ENCODE data around the gene THBS4. TPM values are rescaled to one million over a fixed set of nuclear protein-coding genes. Genes with fewer than 3 reads are reported as not detected.

The THBS4 gene
- 17.7 TPM for polyA plus RNA-seq (ENCODE audit: insufficient read length)
- long read RNA-seq, donor 1, partial matches to known transcripts: 0 of 2 reads
- long read RNA-seq, donor 1, other reads (novel, unspliced or antisense): 0 of 2 reads
- long read RNA-seq, donor 2, partial matches to known transcripts: 0 of 1 reads
- long read RNA-seq, donor 2, other reads (novel, unspliced or antisense): 0 of 1 reads
- long read RNA-seq, donor 3, partial matches to known transcripts: 0 of 2 reads
- long read RNA-seq, donor 3, other reads (novel, unspliced or antisense): 0 of 2 reads
- long read RNA-seq, donor 4: 0 reads
- long read RNA-seq, donor 5, partial matches to known transcripts: 0 of 5 reads
- long read RNA-seq, donor 5, other reads (novel, unspliced or antisense): 5 of 5 reads
- long read RNA-seq, donor 6, partial matches to known transcripts: 0 of 1 reads
- long read RNA-seq, donor 6, other reads (novel, unspliced or antisense): 0 of 1 reads
- long read RNA-seq, donor 7, partial matches to known transcripts: 0 of 1 reads
- long read RNA-seq, donor 7, other reads (novel, unspliced or antisense): 0 of 1 reads
- long read RNA-seq, donor 8, partial matches to known transcripts: 0 of 1 reads
- long read RNA-seq, donor 8, other reads (novel, unspliced or antisense): 0 of 1 reads

DNA sequence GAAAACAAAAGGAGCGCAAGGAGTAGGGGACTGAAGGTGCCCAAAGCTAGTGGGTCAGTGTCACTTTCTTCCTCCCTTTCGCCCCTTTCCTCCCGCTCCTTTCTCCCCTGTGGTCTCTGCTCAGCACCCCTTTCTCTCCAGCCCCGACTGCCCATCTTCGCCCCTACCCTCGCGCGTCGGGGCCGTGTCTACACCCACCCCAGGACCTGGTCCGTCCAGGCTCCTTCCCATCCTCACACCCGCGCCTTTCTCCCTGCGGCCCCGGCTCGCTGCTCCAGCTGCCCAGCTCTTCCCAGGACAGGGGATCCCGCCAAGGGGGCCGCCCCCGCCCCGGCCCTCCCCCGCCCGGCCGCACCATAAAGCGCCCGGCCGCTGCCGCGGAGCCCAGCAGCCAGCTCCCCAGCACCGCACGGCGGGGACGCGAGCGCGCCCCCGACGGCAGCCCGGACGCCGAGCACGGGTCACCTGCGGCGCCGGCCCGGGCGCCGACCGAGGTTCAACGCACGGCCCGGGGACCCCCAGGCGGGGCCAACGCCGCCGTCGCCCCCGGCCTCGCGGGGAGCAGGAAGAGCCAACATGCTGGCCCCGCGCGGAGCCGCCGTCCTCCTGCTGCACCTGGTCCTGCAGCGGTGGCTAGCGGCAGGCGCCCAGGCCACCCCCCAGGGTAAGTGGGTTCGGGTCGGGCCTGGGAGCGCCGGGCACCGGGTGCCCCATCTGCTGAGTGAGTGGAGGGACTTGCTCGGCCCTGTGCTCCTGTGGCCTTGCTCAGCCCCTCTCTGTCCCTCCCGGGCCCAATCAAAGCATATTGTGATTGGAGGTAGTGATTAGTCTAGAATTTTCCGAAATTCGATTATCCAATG is at the start of gene THBS4:
Gene THBS4 (plus strand): TSS at position 387 of the 860 bp plus-strand sequence. CDS start 190 bp downstream, at position 577.
- DNase-seq: no peak

DNA sequence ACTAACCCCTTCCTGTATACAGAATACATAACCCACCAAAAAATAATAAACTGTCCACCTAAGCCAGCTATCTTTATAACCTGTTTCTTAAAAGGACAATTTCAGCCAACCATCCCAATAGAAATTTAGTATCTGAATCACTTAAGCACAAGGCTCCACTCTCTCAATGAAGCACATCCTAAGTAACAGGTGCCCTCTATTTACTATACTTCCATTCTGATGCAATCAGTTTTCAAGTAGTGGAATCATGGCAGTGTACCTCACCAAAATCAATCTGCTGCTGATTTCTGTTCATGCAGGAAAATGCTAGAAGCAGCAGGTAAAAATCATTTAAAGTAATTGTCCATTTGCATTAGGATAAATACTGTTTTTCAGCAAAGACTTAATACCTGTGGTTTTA is 48.9 kb upstream of the THBS4 start:
- no peak for DNase-seq

DNA sequence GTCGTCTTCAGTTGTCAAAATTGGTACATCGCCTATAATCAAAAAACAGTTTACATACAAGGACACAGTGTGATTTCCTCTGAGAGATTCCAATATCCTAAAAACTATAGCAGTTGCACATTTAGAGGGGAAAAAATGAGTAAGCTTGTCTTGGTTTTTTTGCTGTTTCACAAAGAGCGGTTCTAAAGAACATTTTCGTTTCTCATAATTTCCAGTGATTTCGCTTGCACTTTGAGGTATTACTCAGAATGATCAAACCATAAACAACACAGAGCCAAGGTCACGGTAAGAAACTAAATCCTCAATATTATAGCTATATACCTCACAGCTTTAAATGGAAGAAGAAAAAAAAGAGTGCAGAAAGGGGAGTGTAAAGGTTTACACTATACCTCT is 44.9 kb upstream of the THBS4 start:
- no peak for DNase-seq

DNA sequence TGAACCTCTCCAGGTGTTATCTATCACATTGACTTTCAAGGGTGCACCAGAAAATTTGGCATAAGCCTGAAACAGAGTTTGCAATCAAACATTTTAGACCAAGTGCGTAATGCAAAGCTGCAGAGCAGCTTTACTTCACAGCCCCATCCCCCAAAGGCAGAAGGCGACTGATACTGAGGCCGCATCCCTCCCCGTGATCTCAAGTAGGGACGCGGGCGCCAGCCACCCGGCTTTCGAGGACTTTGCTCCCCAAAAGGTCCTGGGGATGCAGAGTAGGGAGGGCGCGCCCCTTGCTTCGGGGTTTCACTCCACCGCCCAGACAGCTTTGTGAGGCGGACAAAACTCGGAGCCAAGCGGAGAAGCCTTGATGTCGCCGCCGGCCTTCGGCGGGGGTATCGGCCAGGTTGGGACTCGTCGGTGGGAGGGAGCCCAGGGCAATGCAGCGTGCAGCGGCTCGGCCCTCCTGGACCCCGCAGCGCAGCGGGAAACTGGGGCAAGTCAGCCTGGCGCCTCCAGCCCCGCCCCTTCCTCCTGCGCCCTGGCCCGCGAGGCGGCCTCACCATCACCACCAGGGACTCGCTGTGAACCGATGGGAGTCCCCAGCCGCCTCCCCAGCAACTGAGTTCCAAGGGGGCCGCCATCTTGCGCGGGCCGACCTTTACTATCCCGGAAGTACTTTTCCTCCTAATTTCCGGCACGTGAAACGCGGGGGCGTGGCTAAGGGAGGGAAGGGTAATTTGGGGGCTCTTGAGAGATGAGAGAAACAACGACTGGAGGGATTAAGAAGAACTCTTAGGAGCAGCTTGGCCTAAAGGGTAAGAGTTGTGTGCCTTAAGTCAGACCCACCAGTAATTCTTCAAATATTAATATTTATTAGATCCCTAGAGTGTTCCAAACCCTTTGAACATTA is 44.3 kb upstream of the THBS4 start, which contains the start of gene MTX3:
Gene MTX3 (minus strand): TSS at position 665 of the 910 bp plus-strand sequence. CDS start 24 bp downstream, at position 641.
- DNase-seq: peak; percentile 93

DNA sequence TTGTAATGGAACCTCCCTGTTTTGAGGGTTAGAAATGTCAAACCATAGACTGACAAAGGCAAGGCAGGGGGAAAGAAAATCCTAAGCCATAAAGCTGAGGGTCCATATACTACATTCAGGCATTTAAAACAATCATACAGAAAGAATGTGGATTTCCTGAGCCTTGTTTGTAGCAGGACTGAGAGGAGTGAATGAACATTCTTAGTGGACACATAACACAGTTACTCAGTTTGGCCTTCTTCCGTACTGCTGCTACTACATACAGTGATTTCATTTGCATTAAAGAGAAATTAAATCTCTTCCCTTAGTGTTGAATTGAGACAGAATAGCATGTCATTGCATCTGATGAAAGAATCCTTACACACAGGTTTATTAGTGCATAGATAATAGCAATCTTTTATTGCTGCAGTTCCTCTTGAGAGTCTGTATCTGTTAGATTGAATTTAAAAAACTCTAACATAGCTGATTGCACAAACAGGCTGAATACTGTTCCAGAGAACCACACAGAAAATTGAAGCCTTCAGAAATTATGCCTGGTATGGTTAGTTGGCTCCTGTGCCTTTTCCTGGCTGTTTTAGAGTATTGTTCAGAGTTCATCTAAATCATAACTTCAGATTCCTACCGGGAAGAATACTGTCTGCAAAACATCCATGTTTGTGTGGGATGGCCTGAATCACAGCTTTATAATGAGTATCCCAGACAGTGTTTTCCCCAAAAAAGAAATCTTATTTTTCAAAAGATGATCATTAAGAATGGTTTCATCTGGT is 42.1 kb upstream of the THBS4 start:
- DNase-seq: no peak

DNA sequence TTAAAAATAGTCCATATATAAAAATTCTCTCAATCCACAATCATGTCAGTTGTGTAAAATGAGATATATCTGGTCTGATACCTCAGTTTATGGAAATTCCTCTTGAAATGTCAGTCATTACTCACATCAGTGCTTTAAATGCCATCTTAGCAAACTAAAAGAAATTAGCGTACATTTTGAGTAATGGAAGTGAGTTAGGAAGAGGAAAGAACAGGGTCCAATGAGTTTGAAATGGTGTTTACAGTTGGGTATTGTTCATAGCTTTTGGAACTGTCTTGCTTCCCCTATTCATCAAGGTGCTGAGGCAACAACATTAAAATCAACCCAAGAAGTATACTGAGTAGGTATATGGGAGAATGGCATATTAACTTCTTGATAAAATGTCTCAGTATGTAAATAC is 35.4 kb upstream of the THBS4 start:
- DNase-seq: no peak

DNA sequence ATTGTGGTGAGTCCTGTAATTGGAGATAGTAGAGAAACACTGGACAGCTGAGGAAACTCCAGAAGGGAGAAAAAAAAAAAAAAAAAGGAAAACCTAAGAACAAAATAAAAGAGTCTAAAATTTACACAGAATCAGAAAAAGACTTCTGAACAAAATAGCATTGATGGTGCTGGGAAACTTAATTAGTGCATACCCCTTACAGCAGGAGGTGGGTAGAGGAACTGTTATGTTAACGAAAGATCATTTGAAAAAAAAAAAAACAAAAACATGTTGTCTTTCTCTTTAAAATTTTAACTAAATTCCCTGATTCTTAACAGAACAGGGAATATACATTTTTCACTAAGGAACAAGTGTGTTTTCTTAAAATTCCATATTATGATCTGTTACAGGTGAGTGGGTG is 32.5 kb upstream of the THBS4 start:
- no peak for DNase-seq

DNA sequence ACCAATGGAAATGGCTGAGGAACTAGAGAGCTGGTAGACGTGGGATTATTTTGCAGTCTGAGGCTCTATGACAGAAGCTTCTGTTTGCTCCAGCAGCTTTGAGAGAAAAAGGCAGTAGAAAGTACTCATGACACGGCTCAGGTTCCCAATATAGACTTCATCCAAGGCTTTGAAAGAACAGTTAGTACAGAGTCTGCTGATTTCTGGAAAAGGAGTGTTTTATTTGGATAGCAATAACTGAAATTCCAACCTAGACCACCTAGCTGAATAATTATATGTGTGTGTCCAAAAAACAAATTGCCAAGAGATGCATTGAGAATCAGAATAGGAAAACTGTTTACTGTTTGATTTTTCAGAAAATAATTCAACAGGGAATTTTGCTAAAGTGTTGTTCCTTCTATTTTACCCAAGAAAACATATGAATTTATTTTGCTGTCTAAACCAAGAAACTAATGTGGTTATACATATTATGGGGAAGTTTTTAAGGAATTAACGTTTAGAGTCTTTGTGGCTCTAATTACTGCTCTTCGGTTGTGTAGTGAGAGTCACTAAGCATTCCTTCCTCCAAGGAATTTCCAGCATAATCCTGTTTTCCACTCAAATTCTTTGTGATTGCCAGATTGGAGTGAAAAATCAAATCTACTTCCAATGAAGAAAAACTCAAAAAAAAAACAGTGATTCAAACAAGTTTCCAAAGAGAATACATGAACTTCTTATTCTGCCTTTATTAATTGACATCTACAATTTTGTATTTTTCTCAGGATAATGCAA is 26.0 kb upstream of the THBS4 start:
- DNase-seq: no peak

DNA sequence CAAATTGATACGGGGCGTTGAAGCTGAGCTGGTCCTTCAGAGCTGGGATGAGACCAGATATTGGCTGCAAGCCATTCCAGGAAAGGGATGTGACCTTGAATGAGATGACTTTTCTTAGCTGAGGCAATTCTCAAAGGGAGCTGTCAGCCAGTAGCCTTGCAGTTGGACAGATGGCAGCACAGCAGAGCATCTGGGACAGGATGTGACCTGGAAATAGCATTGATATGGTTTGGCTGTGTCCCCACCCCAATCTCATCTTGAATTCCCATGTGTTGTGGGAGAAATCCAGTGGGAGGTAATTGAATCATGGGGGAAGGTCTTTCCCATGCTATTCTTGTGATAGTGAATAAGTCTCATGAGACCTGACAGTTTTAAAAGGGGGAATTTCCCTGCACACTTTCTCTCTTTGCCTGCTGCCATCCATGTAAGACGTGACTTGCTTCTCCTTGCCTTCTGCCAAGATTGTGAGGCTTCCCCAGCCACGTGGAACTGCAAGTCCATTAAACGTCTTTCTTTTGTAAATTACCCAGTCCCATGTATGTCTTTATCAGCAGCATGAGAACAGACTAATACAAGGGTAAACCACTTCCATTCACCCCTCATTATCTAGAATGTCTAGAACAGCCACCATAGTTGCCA is 24.3 kb upstream of the THBS4 start:
- no peak for DNase-seq

DNA sequence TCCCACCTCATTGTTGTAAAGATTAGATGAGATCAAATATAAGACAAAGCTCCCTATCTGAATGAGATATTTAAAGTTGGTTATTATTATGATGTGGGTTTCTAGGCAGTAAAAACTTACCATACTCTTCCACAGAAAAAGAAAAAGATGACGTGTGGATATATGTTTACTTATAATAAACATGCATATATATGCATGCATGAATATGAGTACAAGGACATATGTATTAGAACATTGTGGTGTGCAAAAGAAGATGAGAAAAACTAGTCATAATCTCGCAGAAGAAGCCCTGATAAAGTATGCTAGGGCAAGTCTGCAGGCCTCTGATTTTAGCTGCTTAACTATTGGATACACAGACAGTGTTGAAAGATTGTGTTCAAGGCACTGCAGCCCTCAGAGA is 10.1 kb upstream of the THBS4 start:
- DNase-seq: no peak

DNA sequence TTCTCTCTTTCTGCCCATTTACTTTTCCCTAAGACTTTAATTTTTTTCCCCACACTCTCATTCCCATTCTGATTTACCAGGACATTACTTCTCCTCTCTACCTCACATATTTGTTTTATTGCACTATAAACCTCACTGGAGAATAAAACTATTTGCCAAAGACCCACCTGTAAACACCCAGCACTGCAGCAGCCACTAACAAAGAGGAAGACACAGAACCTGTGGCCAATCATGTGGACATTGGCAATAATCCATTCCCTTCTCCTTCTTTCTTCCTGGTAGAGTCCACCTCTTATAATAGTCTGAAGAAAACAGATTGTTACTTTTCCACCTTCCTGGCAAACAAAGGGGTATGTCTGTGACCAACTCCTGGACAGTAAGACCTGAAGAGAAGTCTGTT is 8.3 kb upstream of the THBS4 start:
- DNase-seq: no peak

DNA sequence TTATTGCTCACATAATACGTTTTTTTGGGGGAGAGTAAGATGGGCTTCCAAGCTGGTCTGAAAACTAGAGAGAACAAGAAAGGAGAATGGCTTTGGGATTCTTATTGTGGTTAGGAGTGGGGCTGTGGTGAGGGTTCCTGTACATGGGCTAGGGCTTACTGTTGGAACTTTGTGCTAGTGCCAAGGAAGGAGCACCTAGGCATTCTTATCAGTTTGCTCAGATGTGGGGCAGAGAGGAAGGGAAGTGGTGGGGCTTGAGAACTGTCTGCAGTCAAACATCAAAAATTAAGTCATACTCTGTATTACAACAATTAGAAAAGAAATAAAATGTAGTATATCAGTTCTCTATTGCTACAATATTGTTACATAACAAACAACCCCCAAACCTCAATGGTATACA is 4.0 kb upstream of the THBS4 start:
- DNase-seq: no peak

DNA sequence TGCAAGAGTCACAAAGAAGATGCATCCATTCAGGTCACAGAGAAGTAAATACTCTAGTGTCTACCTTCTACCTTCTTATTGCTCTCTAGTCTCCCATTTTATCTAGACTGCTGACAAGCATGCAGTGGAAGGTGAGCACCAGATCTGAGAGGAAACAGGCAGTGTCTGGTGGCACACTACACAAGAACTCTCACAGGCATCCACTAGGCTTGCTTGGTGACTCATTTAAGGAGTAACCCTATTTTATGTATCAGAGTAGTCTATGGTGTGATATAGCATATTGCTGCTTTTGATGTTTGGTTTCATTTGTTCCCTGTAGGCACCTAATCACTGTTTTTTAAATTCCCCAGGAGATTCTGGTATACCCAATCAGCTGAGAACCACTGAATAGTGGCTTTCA is 1.6 kb upstream of the THBS4 start:
- no peak for DNase-seq

DNA sequence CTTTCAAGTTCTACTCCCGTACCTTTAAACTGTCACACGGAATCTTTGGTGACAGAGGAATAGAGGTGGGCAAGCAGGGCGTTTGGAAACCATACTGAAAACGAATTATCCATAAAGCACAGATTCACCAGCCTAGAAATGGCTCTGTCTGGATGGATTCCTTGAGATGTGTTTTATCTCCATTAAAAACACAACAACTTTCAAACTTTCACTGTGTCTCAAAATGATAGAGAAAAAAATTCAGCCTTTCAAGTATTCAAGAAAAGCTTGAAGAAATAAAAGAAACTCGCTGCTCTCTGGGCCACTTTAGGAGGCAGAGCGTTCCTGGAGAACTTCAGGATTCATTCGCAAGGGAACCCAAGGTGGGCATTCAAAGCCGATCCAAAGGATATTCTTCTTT is 589 bp upstream of the THBS4 start:
- DNase-seq: no peak

DNA sequence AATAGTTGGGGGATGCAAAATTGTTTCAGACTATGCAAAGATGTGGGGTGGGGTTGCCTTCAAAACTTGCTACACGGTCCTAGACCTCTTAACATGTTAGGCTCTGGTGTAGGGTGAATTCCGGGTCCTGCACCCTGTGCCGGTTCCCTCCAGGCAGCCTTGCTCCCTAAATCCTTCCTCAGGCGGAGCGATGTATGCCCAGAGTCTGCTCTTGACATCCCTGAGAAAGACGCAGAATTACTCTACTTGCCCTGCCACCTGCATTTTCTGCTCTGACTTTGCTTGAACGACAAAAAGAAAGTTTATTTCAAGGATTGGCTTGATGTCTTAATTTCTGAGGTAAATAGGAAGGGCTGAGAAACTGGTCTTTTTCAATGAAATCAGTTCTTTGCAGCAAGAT is 691 bp downstream of the THBS4 start:
- no peak for DNase-seq

DNA sequence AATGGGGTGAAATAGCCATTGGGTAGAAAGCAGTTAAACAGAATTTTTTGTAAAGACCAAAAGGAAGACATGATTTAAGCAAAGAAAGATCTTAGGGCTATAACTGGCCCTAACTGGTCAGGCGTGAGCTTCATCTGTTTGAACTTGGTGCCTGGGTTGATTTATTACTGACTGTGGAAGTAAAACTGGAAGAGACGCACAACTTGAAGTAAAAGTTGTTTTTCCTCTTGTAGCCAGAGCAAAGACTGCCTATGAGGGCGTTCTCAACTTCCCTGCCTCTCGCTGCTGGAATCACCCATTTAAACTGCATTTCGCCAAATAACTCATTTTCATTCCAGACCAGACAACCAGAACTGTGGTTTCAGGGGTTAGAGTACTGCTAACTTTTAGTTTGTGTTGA is 1.5 kb downstream of the THBS4 start:
- DNase-seq: peak; percentile 56

DNA sequence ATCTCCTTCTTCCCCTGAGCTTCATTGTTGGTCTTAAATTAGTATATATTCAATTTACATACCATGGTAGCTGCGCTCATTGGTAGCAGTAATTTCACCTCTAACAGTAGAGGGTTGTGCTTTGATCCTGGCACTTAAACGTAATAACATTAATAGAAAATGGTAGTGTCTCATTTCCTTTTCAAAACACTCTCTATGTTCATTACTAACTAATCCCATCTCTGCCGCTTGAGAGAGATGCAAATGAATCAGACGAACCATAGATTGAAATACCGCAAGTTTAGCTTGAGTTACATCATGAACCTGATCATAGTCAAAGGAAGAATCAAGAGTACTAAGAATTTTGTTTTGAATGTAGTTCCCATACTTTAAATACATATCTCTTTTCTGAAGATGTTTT is 2.2 kb downstream of the THBS4 start:
- DNase-seq: no peak

DNA sequence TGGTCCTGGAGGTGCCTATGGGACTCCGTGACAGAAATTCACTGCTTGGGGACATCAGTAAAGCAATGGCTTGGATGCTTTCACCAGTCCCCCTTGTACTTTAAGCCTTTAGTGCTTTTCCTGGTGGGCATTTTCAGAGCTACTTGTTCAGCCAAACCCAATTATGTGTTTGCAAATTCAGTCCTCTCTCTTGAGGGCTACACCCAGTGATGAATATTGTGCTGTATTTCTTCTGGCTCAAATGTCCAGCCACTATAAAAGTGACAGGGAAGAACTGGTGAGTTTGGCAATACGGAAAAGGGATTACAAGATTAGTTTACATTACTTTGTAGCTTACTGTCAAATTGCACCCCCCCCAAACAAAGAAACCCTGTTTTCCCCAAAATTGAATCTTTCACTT is 4.5 kb downstream of the THBS4 start:
- DNase-seq: no peak

DNA sequence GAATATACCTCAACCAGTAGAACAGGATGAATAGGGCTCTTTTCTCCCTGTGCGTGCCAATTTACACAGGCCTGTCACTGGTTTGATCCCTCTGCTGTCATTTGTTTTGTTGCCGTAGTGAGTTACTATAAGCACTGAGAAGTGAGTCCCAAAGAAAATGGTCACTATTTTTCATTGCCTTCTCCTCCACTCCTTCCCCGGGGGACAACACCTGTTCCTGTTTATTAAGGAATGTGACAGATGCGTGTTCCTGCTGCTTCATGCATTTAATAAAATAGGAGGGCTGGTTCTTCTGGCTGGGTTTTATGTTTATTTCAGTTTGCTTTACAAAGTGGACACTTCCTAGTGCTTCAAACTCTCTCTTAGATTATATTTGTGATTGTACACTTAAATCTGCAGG is 6.4 kb downstream of the THBS4 start:
- no peak for DNase-seq

DNA sequence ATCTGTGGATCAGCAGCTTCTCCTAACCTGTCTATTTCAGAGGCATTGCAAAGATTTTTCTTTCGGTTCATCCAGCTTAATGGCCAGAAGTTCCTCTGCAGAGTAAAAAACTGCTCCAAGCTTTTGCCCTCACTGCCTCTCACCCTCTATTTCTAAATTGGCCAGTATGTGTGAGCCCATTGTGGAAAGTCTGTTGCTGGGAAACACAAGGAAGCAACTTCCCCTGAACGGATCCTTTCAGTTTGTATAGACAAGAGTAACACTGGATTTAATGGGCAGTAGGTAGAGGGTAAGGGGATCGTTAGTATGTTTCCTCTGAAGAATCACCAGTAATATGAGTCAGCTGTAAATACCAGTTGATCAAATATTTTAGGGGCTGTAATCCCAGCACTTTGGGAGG is 7.2 kb downstream of the THBS4 start:
- DNase-seq: no peak
